Muscle of back (tissue), 13 donors: ENCODE results near the gene FBXL20. TPM values are rescaled to one million over a fixed set of nuclear protein-coding genes. Genes with fewer than 3 reads are reported as not detected.
"Not testable (repeated sequence)": the region's sequence is repeated elsewhere in the genome, so short reads cannot be mapped to it uniquely, and the experiment has no call there.

Source experiments
- DNase-seq, 3 donors: peaks; one replicate each; pipeline versions ENCODE4 v3.0.0 to v3.0.0-alpha.2; 2013
- long read RNA-seq, 9 donors: transcript quantifications; one replicate each; lab custom pipeline, GENCODE V29; 2026
- polyA plus RNA-seq, 10 donors: library from polyadenylated mRNA; unstranded; fragments of 120-200 nt; gene quantifications; one replicate each; pipeline ENCODE4 v1.2.1, GENCODE V29; 2013; ENCODE audit not compliant: insufficient read length in 10 of 10

The FBXL20 gene
- polyA plus RNA-seq: 1 to 10 TPM; 5.1 to 8.1 (median 6.6) TPM
- long read RNA-seq, donor 1: 0 reads
- long read RNA-seq, donor 2: 0 reads
- long read RNA-seq, donor 3: 0 reads
- long read RNA-seq, donor 4: 0 reads
- long read RNA-seq, donor 5, partial matches to known transcripts: 0 of 1 reads
- long read RNA-seq, donor 5, other reads (novel, unspliced or antisense): 0 of 1 reads
- long read RNA-seq, donor 6, full-length matches to known transcripts: 2 of 9 reads
- long read RNA-seq, donor 6, partial matches to known transcripts: 7 of 9 reads
- long read RNA-seq, donor 6, other reads (novel, unspliced or antisense): 0 of 9 reads
- long read RNA-seq, donor 7, partial matches to known transcripts: 0 of 1 reads
- long read RNA-seq, donor 7, other reads (novel, unspliced or antisense): 0 of 1 reads
- long read RNA-seq, donor 8, full-length matches to known transcripts: 2 of 2 reads
- long read RNA-seq, donor 8, partial matches to known transcripts: 0 of 2 reads
- long read RNA-seq, donor 8, other reads (novel, unspliced or antisense): 0 of 2 reads
- long read RNA-seq, donor 9: 0 reads

- peak; percentile 93 to 97 (median 96) for DNase-seq
Measured at GRCh38 chr17:39401412-39402243, at the start of gene FBXL20. FBXL20 (minus strand) TSS chr17:39401626; CDS start chr17:39401402, 224 bp downstream.

GRCh38 chr17:39450847-39451581, 49.6 kb upstream of the FBXL20 start, which contains the start of gene MED1:
MED1 (minus strand) TSS chr17:39451263; CDS start chr17:39451062, 201 bp downstream.
- peak; percentile 98 to 99 (median 99) for DNase-seq

GRCh38 chr17:39450051-39450450, 48.6 kb upstream of the FBXL20 start:
- no peak for DNase-seq

- DNase-seq: no peak
Measured at GRCh38 chr17:39447561-39447960, 46.1 kb upstream of the FBXL20 start.

GRCh38 chr17:39443326-39443725, 41.9 kb upstream of the FBXL20 start:
- DNase-seq: no peak

- not testable (repeated sequence) for DNase-seq
Measured at GRCh38 chr17:39439868-39440267, 38.4 kb upstream of the FBXL20 start.

GRCh38 chr17:39429600-39429999, 28.2 kb upstream of the FBXL20 start:
- no peak for DNase-seq

- DNase-seq: no peak
Measured at GRCh38 chr17:39416141-39416540, 14.7 kb upstream of the FBXL20 start.

GRCh38 chr17:39410279-39410678, 8.9 kb upstream of the FBXL20 start:
- no peak for DNase-seq

- no peak for DNase-seq
Measured at GRCh38 chr17:39408360-39408759, 6.9 kb upstream of the FBXL20 start.

GRCh38 chr17:39406951-39407350, 5.5 kb upstream of the FBXL20 start:
- no peak for DNase-seq

- DNase-seq: no peak
Measured at GRCh38 chr17:39405436-39405835, 4.0 kb upstream of the FBXL20 start.

GRCh38 chr17:39404542-39405378, 3.3 kb upstream of the FBXL20 start:
- peak in 1 of 3 donors; percentile 78 for DNase-seq

- no peak for DNase-seq
Measured at GRCh38 chr17:39402890-39403605, 1.6 kb upstream of the FBXL20 start.

GRCh38 chr17:39402244-39402889, 941 bp upstream of the FBXL20 start:
- DNase-seq: peak; percentile 95 to 97 (median 96)

GRCh38 chr17:39400547-39401411, 647 bp downstream of the FBXL20 start:
- peak in 1 of 3 donors; percentile 16 for DNase-seq

GRCh38 chr17:39399791-39400190, 1.6 kb downstream of the FBXL20 start:
- no peak for DNase-seq

GRCh38 chr17:39393736-39394135, 7.7 kb downstream of the FBXL20 start:
- peak in 2 of 3 donors; percentile 21 to 40 for DNase-seq
